Mesenchymal stem cell (in vitro differentiated cells and primary cell): ENCODE results near the gene SOX10.

ENCODE experiments used
- DNase-seq: peaks from one replicate; pipeline ENCODE4 v3.0.0-alpha.2; 2013
- H2AFZ ChIP-seq: one replicate; pipeline ENCODE4 v1.6.1; 2013; ENCODE audit warnings: low read depth, mild to moderate bottlenecking, control low read depth, inconsistent platforms, low read length, moderate library complexity
- H2AK5ac ChIP-seq: 2 replicates; pipeline ENCODE4 v1.6.1; 2013; ENCODE audit warnings: low read length, moderate library complexity, mild to moderate bottlenecking, inconsistent platforms; ENCODE audit not compliant: severe bottlenecking
- H2BK120ac ChIP-seq: one replicate; pipeline ENCODE4 v1.6.1; 2013; ENCODE audit warnings: low read depth, mild to moderate bottlenecking, inconsistent platforms, low read length, moderate library complexity
- H2BK12ac ChIP-seq, 2 experiments: one replicate each; pipeline ENCODE4 v1.6.1; 2013; ENCODE audit warnings: inconsistent platforms in 2 of 2, low read length in 2 of 2, mild to moderate bottlenecking in 2 of 2, moderate library complexity in 2 of 2, control low read depth in 1 of 2
- H2BK15ac ChIP-seq: one replicate; pipeline ENCODE4 v1.6.1; 2013; ENCODE audit warnings: mild to moderate bottlenecking, low read depth, inconsistent platforms; ENCODE audit not compliant: poor library complexity, severe bottlenecking
- H2BK5ac ChIP-seq: 2 replicates; pipeline ENCODE4 v1.6.1; 2013; ENCODE audit warnings: low read depth, mild to moderate bottlenecking, low read length, control low read depth, inconsistent platforms; ENCODE audit not compliant: poor library complexity, severe bottlenecking
- H3K14ac ChIP-seq, 2 experiments: one replicate each; pipeline ENCODE4 v1.6.1; 2013; ENCODE audit warnings: inconsistent platforms in 2 of 2, low read length in 2 of 2, control low read depth in 1 of 2, mild to moderate bottlenecking in 1 of 2, moderate library complexity in 1 of 2
- H3K18ac ChIP-seq, 2 experiments: one replicate each; pipeline ENCODE4 v1.6.1; 2013; ENCODE audit warnings: inconsistent platforms in 2 of 2, low read length in 2 of 2, control low read depth in 1 of 2, low read depth in 1 of 2, mild to moderate bottlenecking in 1 of 2
- H3K23ac ChIP-seq, 2 experiments: one replicate each; pipeline ENCODE4 v1.6.1; 2013; ENCODE audit warnings: inconsistent platforms in 2 of 2, low read length in 2 of 2, mild to moderate bottlenecking in 2 of 2, moderate library complexity in 2 of 2, control low read depth in 1 of 2
- H3K27ac ChIP-seq: 2 replicates; pipeline ENCODE4 v1.5.1; 2013; ENCODE audit warnings: mild to moderate bottlenecking, moderate library complexity, low read length, control low read depth, inconsistent platforms; ENCODE audit not compliant: poor library complexity, severe bottlenecking
- H3K27me3 ChIP-seq, 2 experiments: 2 replicates each; pipeline versions ENCODE4 v1.6.1 to v1.7.0; 2013; ENCODE audit warnings: low read length in 2 of 2, mild to moderate bottlenecking in 2 of 2, moderate library complexity in 2 of 2, control low read depth in 1 of 2, inconsistent platforms in 1 of 2; ENCODE audit not compliant: control insufficient read depth in 1 of 2, insufficient read depth in 1 of 2
- H3K36me3 ChIP-seq, 2 experiments: 2 replicates each; pipeline versions ENCODE4 v1.6.1 to v1.7.0; 2013; ENCODE audit warnings: low read length in 2 of 2, control low read depth in 1 of 2, inconsistent platforms in 1 of 2, low read depth in 1 of 2, mild to moderate bottlenecking in 1 of 2; ENCODE audit not compliant: insufficient read depth in 2 of 2, control insufficient read depth in 1 of 2
- H3K4ac ChIP-seq, 2 experiments: one replicate each; pipeline ENCODE4 v1.6.1; 2013; ENCODE audit warnings: inconsistent platforms in 2 of 2, low read length in 2 of 2, mild to moderate bottlenecking in 2 of 2, moderate library complexity in 2 of 2, control low read depth in 1 of 2, low read depth in 1 of 2
- H3K4me1 ChIP-seq: 2 replicates; pipeline ENCODE4 v1.6.1; 2013; ENCODE audit warnings: low read depth, low read length, control low read depth; ENCODE audit not compliant: control insufficient read depth, insufficient read depth
- H3K4me2 ChIP-seq: 2 replicates; pipeline ENCODE4 v1.6.1; 2013; ENCODE audit warnings: low read length, mild to moderate bottlenecking, inconsistent platforms; ENCODE audit not compliant: poor library complexity, severe bottlenecking
- H3K4me3 ChIP-seq, 2 experiments: 2 replicates each; pipeline versions ENCODE4 v1.5.1 to v1.7.0; 2013; ENCODE audit warnings: low read length in 2 of 2, mild to moderate bottlenecking in 2 of 2, control low read depth in 1 of 2, low read depth in 1 of 2; ENCODE audit not compliant: insufficient read depth in 1 of 2
- H3K79me1 ChIP-seq: replicated peaks from 2 replicates; pipeline ENCODE4 v1.6.1; 2013; ENCODE audit warnings: mild to moderate bottlenecking, control low read depth, low read length, inconsistent platforms; ENCODE audit not compliant: poor library complexity, severe bottlenecking
- H3K9ac ChIP-seq: 2 replicates; pipeline ENCODE4 v1.7.0; 2013; ENCODE audit warnings: mild to moderate bottlenecking, low read length, moderate library complexity
- H3K9me3 ChIP-seq: 2 replicates; pipeline ENCODE4 v1.7.0; 2013; ENCODE audit warnings: mild to moderate bottlenecking, low read length; ENCODE audit not compliant: control insufficient read depth
- H4K8ac ChIP-seq: one replicate; pipeline ENCODE4 v1.6.1; 2013; ENCODE audit warnings: inconsistent platforms, mild to moderate bottlenecking, low read length, moderate library complexity
- H4K91ac ChIP-seq: one replicate; pipeline ENCODE4 v1.6.1; 2013; ENCODE audit warnings: mild to moderate bottlenecking, low read length, inconsistent platforms
- WGBS: methylation state at CpG from one replicate; pipeline ENCODE4 v1.1.7; 2013; ENCODE audit warnings: mixed read lengths; 5-methylcytosine and 5-hydroxymethylcytosine counted together

Gene SOX10

GRCh38 chr22:38023045-38023444 lies 38.7 kb upstream of the SOX10 start:
- DNase-seq, result no peak
- Histone ChIP-seq H3K4me1 (no peaks in the 10 kb centered on the region), H3K23ac (no peak overlapping the region), H2AFZ (no peak overlapping the region), H2BK120ac (no peak overlapping the region), H3K4me2 (no peak overlapping the region), H2AK5ac (no peak overlapping the region), H3K4me3 (no peak overlapping the region), H3K27me3 (peaks cover 18 to 22% of the 10 kb centered on the region in 2 experiments), H3K36me3 (no peaks in the 10 kb centered on the region), H3K4ac (no peak overlapping the region), H3K14ac (no peak overlapping the region), H4K91ac (no peak overlapping the region), H3K9me3 (no peaks in the 10 kb centered on the region), H3K18ac (no peak overlapping the region), H4K8ac (no peak overlapping the region), H3K79me1 (no peaks in the 10 kb centered on the region), H2BK12ac (no peak overlapping the region), H3K9ac (no peak overlapping the region), H2BK5ac (no peak overlapping the region), H3K27ac (no peak overlapping the region), H2BK15ac (no peak overlapping the region)
- WGBS, result 80% methylated on average over 4 of the region's 6 CpGs

- no peak overlapping the region for H4K8ac ChIP-seq
- H3K4me1 ChIP-seq, result peaks cover 2% of the 10 kb centered on the region
- no peaks in the 10 kb centered on the region for H3K79me1 ChIP-seq
- H3K14ac ChIP-seq, result no peak overlapping the region
- H3K23ac ChIP-seq, result no peak overlapping the region
- no peaks in the 10 kb centered on the region for H3K9me3 ChIP-seq
- no peak overlapping the region for H3K4me2 ChIP-seq
- peaks cover 17 to 18% of the 10 kb centered on the region in 2 experiments for H3K27me3 ChIP-seq
- no peak overlapping the region for H4K91ac ChIP-seq
- no peak overlapping the region for H3K27ac ChIP-seq
- H2BK120ac ChIP-seq, result no peak overlapping the region
- no peak overlapping the region for H3K18ac ChIP-seq
- no peak overlapping the region for H3K4ac ChIP-seq
- H2BK15ac ChIP-seq, result no peak overlapping the region
- WGBS, result 94% methylated on average over 6 of the region's 6 CpGs
- H2BK12ac ChIP-seq, result no peak overlapping the region
- no peak overlapping the region for H2BK5ac ChIP-seq
- no peak overlapping the region for H3K9ac ChIP-seq
- no peaks in the 10 kb centered on the region for H3K36me3 ChIP-seq
- DNase-seq, result no peak
- no peak overlapping the region for H3K4me3 ChIP-seq
- no peak overlapping the region for H2AK5ac ChIP-seq
- no peak overlapping the region for H2AFZ ChIP-seq
Observed at GRCh38 chr22:38021206-38021605, 36.9 kb upstream of the SOX10 start.

GRCh38 chr22:38018938-38019827 lies 34.8 kb upstream of the SOX10 start:
- 90% methylated on average over 14 of the region's 19 CpGs for WGBS
- Histone ChIP-seq H3K4me2 (no peak overlapping the region), H2BK120ac (no peak overlapping the region)

GRCh38 chr22:38017939-38018885 lies 33.9 kb upstream of the SOX10 start:
- H2BK12ac ChIP-seq, result peak overlapping the region in 1 of 2 experiments; percentile 56
- H3K23ac ChIP-seq, result no peak overlapping the region
- H3K4me1 ChIP-seq, result peaks cover 2% of the 10 kb centered on the region
- H3K4me3 ChIP-seq, result no peak overlapping the region
- peak overlapping the region in 1 of 2 experiments; percentile 48 for H3K14ac ChIP-seq
- 83% methylated on average over 12 of the region's 12 CpGs for WGBS
- H3K27me3 ChIP-seq, result no peaks in the 10 kb centered on the region
- peak overlapping the region; percentile 30 for H4K91ac ChIP-seq
- no peak overlapping the region for H3K4ac ChIP-seq
- no peak overlapping the region for H2BK15ac ChIP-seq
- no peak for DNase-seq
- H3K27ac ChIP-seq, result no peak overlapping the region
- no peaks in the 10 kb centered on the region for H3K79me1 ChIP-seq
- H3K36me3 ChIP-seq, result no peaks in the 10 kb centered on the region
- no peak overlapping the region for H2BK5ac ChIP-seq
- H3K9ac ChIP-seq, result no peak overlapping the region
- no peak overlapping the region for H3K4me2 ChIP-seq
- H3K9me3 ChIP-seq, result no peaks in the 10 kb centered on the region
- no peak overlapping the region for H2AK5ac ChIP-seq
- no peak overlapping the region for H2AFZ ChIP-seq
- no peak overlapping the region for H2BK120ac ChIP-seq
- peak overlapping the region; percentile 89 for H4K8ac ChIP-seq
- no peak overlapping the region for H3K18ac ChIP-seq

More at GRCh38 chr22:38018938-38019827, 34.8 kb upstream of the SOX10 start:
- no peak overlapping the region for H3K23ac ChIP-seq
- H4K8ac ChIP-seq, result no peak overlapping the region
- no peaks in the 10 kb centered on the region for H3K36me3 ChIP-seq
- no peak overlapping the region for H2BK5ac ChIP-seq
- H3K4me3 ChIP-seq, result no peak overlapping the region
- H3K9ac ChIP-seq, result no peak overlapping the region
- H2BK15ac ChIP-seq, result no peak overlapping the region
- H3K27me3 ChIP-seq, result no peaks in the 10 kb centered on the region
- peaks cover 2% of the 10 kb centered on the region for H3K4me1 ChIP-seq
- H2BK12ac ChIP-seq, result no peak overlapping the region
- no peak overlapping the region for H3K14ac ChIP-seq
- no peak overlapping the region for H3K18ac ChIP-seq
- no peak for DNase-seq
- H2AFZ ChIP-seq, result no peak overlapping the region
- no peak overlapping the region for H4K91ac ChIP-seq
- H3K4ac ChIP-seq, result no peak overlapping the region
- no peak overlapping the region for H2AK5ac ChIP-seq
- no peaks in the 10 kb centered on the region for H3K79me1 ChIP-seq
- H3K27ac ChIP-seq, result no peak overlapping the region
- no peaks in the 10 kb centered on the region for H3K9me3 ChIP-seq
